Measurements from ENCODE around the gene PTGDS.

DNA sequence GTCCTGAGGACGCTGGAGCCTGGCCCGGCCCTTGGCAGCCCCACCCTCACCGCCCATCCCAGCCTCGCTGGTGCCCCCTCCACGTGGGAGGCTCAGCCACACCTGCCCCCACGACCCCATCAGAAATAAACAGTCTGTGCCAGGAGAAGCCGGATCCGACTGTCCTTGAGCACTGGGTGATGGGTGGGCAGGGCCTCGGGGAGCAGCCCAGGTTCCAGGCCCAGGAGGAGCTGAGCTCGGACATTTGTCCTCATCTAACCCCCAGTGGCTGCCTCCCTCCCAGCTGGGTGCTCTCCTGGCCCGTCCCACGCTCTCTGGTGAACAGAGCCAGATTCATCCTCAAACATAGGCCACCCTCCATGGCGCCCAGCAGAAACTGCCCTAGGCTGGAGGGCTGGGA lies 4.6 kb upstream of the PTGDS start:
- no peak for TF ChIP-seq TEAD1 (CRISPR knock-in tag; IDR thresholded peaks at IDR 0.05)
- TF ChIP-seq, protein P1, sequence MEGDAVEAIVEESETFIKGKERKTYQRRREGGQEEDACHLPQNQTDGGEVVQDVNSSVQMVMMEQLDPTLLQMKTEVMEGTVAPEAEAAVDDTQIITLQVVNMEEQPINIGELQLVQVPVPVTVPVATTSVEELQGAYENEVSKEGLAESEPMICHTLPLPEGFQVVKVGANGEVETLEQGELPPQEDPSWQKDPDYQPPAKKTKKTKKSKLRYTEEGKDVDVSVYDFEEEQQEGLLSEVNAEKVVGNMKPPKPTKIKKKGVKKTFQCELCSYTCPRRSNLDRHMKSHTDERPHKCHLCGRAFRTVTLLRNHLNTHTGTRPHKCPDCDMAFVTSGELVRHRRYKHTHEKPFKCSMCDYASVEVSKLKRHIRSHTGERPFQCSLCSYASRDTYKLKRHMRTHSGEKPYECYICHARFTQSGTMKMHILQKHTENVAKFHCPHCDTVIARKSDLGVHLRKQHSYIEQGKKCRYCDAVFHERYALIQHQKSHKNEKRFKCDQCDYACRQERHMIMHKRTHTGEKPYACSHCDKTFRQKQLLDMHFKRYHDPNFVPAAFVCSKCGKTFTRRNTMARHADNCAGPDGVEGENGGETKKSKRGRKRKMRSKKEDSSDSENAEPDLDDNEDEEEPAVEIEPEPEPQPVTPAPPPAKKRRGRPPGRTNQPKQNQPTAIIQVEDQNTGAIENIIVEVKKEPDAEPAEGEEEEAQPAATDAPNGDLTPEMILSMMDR (IDR thresholded peaks at IDR 0.05): no peak
